HepG2 (cell line): ENCODE measurements around the gene DELE1. TPM values are rescaled to one million over a fixed set of nuclear protein-coding genes. Genes with fewer than 3 reads are reported as not detected.

ENCODE experiments used
- ATF2 ChIP-seq: sonication (generic); formaldehyde crosslinking; IDR thresholded peaks from 2 replicates; pipeline ENCODE4 v1.4.0; 2020; ENCODE audit warnings: missing genetic modification reagents
- BRD4 ChIP-seq: sonication (generic); formaldehyde crosslinking; IDR thresholded peaks from 2 replicates; pipeline ENCODE4 v1.4.0; 2020; ENCODE audit warnings: missing genetic modification reagents
- FOXP4 ChIP-seq: sonication (generic); formaldehyde crosslinking; IDR thresholded peaks from 2 replicates; pipeline ENCODE4 v1.4.0; 2020; ENCODE audit warnings: missing genetic modification reagents
- HDAC1 ChIP-seq: sonication (generic); formaldehyde crosslinking; IDR thresholded peaks from 2 replicates; pipeline ENCODE4 v1.5.1; 2020; ENCODE audit warnings: mild to moderate bottlenecking, missing genetic modification reagents
- KLF16 ChIP-seq, 2 experiments: sonication (generic) in 1 of 2; formaldehyde crosslinking in 1 of 2; IDR thresholded peaks; 2 replicates each; pipeline versions ENCODE4 v1.6.1 to v1.8.0; 2016 to 2023; ENCODE audit warnings: missing genetic modification reagents in 2 of 2, missing compliant biosample characterization in 1 of 2
- KLF9 ChIP-seq: IDR thresholded peaks from 2 replicates; pipeline ENCODE4 v1.6.1; 2016; ENCODE audit warnings: low read depth
- REPIN1 ChIP-seq: sonication (generic); formaldehyde crosslinking; IDR thresholded peaks from 2 replicates; pipeline ENCODE4 v1.8.0; 2022; ENCODE audit warnings: missing genetic modification reagents, low read depth, mild to moderate bottlenecking, borderline replicate concordance
- SRSF9 ChIP-seq: fragments of 200-400 bp; formaldehyde crosslinking; IDR thresholded peaks from 2 replicates; pipeline ENCODE4 v1.6.1; 2018; ENCODE audit warnings: borderline replicate concordance, mild to moderate bottlenecking, low read depth, low read length; ENCODE audit not compliant: insufficient read depth, poor library complexity, severe bottlenecking
- TBX3 ChIP-seq: fragments of 450-650 bp; IDR thresholded peaks from 2 replicates; pipeline ENCODE4 v1.6.1; 2017; ENCODE audit warnings: antibody characterized with exemption, mild to moderate bottlenecking, inconsistent platforms, borderline replicate concordance
- TCF12 ChIP-seq, 2 experiments: fragments of 450-650 bp in 1 of 2; sonication (generic) in 1 of 2; formaldehyde crosslinking in 1 of 2; IDR thresholded peaks; 2 replicates each; pipeline versions ENCODE4 v1.6.1 to v1.8.0; 2017 to 2022; ENCODE audit warnings: antibody characterized with exemption in 1 of 2, mild to moderate bottlenecking in 1 of 2, missing genetic modification reagents in 1 of 2, moderate library complexity in 1 of 2
- TFDP2 ChIP-seq: sonication (generic); formaldehyde crosslinking; IDR thresholded peaks from 2 replicates; pipeline ENCODE4 v1.4.0; 2020; ENCODE audit warnings: missing genetic modification reagents
- TP53 ChIP-seq: sonication (generic); formaldehyde crosslinking; conservative IDR thresholded peaks from 2 replicates; pipeline ENCODE4 v1.4.0; 2020; ENCODE audit warnings: missing genetic modification reagents
- ZNF205 ChIP-seq: IDR thresholded peaks from 2 replicates; pipeline ENCODE4 v1.6.1; 2018; ENCODE audit warnings: missing biosample characterization, missing genetic modification reagents
- ZNF274 ChIP-seq: sonication (generic); formaldehyde crosslinking; IDR thresholded peaks from 2 replicates; pipeline ENCODE4 v1.5.1; 2020; ENCODE audit warnings: mild to moderate bottlenecking, missing genetic modification reagents
- ZNF3 ChIP-seq: IDR thresholded peaks from 2 replicates; pipeline ENCODE4 v1.7.0; 2017; ENCODE audit warnings: inconsistent platforms
- ZNF468 ChIP-seq: sonication (generic); formaldehyde crosslinking; IDR thresholded peaks from 2 replicates; pipeline ENCODE4 v1.8.0; 2022; ENCODE audit warnings: mild to moderate bottlenecking, moderate library complexity, missing genetic modification reagents
- ZNF576 ChIP-seq: sonication (generic); formaldehyde crosslinking; IDR thresholded peaks from 2 replicates; pipeline ENCODE4 v1.4.0; 2020; ENCODE audit warnings: mild to moderate bottlenecking, missing genetic modification reagents
- ZNF670 ChIP-seq: sonication (generic); formaldehyde crosslinking; IDR thresholded peaks from 2 replicates; pipeline ENCODE4 v1.8.0; 2022; ENCODE audit warnings: mild to moderate bottlenecking, missing genetic modification reagents, borderline replicate concordance
- ZNF737 ChIP-seq: sonication (generic); formaldehyde crosslinking; IDR thresholded peaks from 2 replicates; pipeline ENCODE4 v1.5.0; 2020; ENCODE audit warnings: missing genetic modification reagents, mild to moderate bottlenecking, borderline replicate concordance
- polyA plus RNA-seq, 8 experiments: library from polyadenylated mRNA; depleted of rRNA in 3 of 8; stranded (reverse) in 7 of 8; unstranded in 1 of 8; fragments of >200 nt; fragmentation: Illumina TruSeq in 4 of 8; extraction: Trizol in 4 of 8; gene quantifications; 2 replicates each; pipeline versions ENCODE4 v1.2.1 to v1.2.3, GENCODE V29; 2011 to 2016; ENCODE audit warnings: low read depth in 4 of 8, missing spikeins in 1 of 8, mixed read lengths in 1 of 8; ENCODE audit not compliant: insufficient read depth in 1 of 8
- total RNA-seq, 5 experiments: library from RNA; depleted of rRNA; stranded (reverse); fragments of >200 nt; fragmentation: Illumina TruSeq; extraction: Trizol; gene quantifications; 2 replicates each; pipeline ENCODE4 v1.2.3, GENCODE V29; 2016; ENCODE audit warnings: low read depth in 1 of 5
- TF ChIP-seq, protein P1 (sequence below): sonication (generic); formaldehyde crosslinking; IDR thresholded peaks from 2 replicates; pipeline ENCODE4 v1.4.0; 2020; ENCODE audit warnings: missing genetic modification reagents, mild to moderate bottlenecking, borderline replicate concordance

The DELE1 gene
- total and polyA plus RNA-seq, 2 of the 13 experiments (the other 11 are each of a cell fraction or from before 2014, with no cell fraction given): 57.5 to 90.3 TPM

GRCh38 chr5:141968914-141969608, 45.4 kb downstream of the DELE1 start, which contains the start of gene RNF14 (continued):
- TF ChIP-seq KLF16 (CRISPR knock-in tag; IDR thresholded peaks at IDR 0.05) (peak in 1 of 2 experiments; percentile 66; a peak in 1 of 4 replicates), BRD4 (peak; percentile 88), TBX3 (no peak), ATF2 (CRISPR knock-in tag) (peak; percentile 54; the same call in 1 of the 2 replicates), SRSF9 (no peak), TCF12 (IDR thresholded peaks at IDR 0.05) (no peak), TCF12 (CRISPR knock-in tag; IDR thresholded peaks at IDR 0.05) (no peak), ZNF468 (CRISPR knock-in tag) (no peak), KLF9 (CRISPR knock-in tag) (0 out of 2 replicates have a peak, but pooled peaks have one; percentile 58), TP53 (CRISPR knock-in tag) (peak; percentile 79; the same call in 1 of the 2 replicates), ZNF737 (peak; percentile 97; the same call in 1 of the 2 replicates), REPIN1 (CRISPR knock-in tag) (0 out of 2 replicates have a peak, but pooled peaks have one; percentile 53), ZNF670 (CRISPR knock-in tag) (0 out of 2 replicates have a peak, but pooled peaks have one; percentile 71), ZNF274 (peak; percentile 24; the same call in 1 of the 2 replicates), TFDP2 (CRISPR knock-in tag) (peak; percentile 73), ZNF576 (CRISPR knock-in tag) (0 out of 2 replicates have a peak, but pooled peaks have one; percentile 82), ZNF205 (CRISPR knock-in tag) (peak; percentile 55; the same call in 1 of the 2 replicates), ZNF3 (CRISPR knock-in tag) (no peak), FOXP4 (CRISPR knock-in tag) (peak; percentile 36; the same call in 1 of the 2 replicates), HDAC1 (peak; percentile 97)
- TF ChIP-seq, protein P1, sequence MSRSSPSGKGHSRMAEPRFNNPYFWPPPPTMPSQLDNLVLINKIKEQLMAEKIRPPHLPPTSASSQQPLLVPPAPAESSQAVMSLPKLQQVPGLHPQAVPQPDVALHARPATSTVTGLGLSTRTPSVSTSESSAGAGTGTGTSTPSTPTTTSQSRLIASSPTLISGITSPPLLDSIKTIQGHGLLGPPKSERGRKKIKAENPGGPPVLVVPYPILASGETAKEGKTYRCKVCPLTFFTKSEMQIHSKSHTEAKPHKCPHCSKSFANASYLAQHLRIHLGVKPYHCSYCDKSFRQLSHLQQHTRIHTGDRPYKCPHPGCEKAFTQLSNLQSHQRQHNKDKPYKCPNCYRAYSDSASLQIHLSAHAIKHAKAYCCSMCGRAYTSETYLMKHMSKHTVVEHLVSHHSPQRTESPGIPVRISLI (CRISPR knock-in tag): peak; percentile 39; the same call in 1 of the 2 replicates
